MM.1S (cell line): ENCODE results near the gene SEMA3G.
A peak's percentile ranks its signal among the peaks of the same experiment; 100 is the strongest.

ENCODE experiments used
- DNase-seq: peaks from one replicate; pipeline ENCODE4 v3.0.0-alpha.2; 2015
- H2AFZ ChIP-seq: fragments of 300-600 bp; sonication (generic); 2 replicates; pipeline ENCODE4 v1.6.0; 2016; ENCODE audit warnings: antibody characterized with exemption, low read length
- H3F3A ChIP-seq: fragments of 300-600 bp; sonication (generic); 2 replicates; pipeline ENCODE4 v1.6.1; 2016; ENCODE audit warnings: mild to moderate bottlenecking, antibody characterized with exemption, low read length, moderate library complexity, mixed read lengths; ENCODE audit not compliant: insufficient read depth
- H3K27ac ChIP-seq: fragments of 300-600 bp; sonication (generic); 2 replicates; pipeline ENCODE4 v1.5.1; 2016; ENCODE audit warnings: mild to moderate bottlenecking, low read length
- H3K27me3 ChIP-seq: fragments of 300-600 bp; sonication (generic); replicated peaks from 2 replicates; pipeline ENCODE4 v1.6.0; 2016; ENCODE audit warnings: low read length; ENCODE audit not compliant: insufficient read depth
- H3K36me3 ChIP-seq: fragments of 300-600 bp; sonication (generic); replicated peaks from 2 replicates; pipeline ENCODE4 v1.6.1; 2016; ENCODE audit warnings: mild to moderate bottlenecking, low read length, mixed read lengths; ENCODE audit not compliant: insufficient read depth
- H3K4me1 ChIP-seq: fragments of 300-600 bp; sonication (generic); 2 replicates; pipeline ENCODE4 v1.6.1; 2016; ENCODE audit warnings: low read length, mixed read lengths
- H3K4me2 ChIP-seq: fragments of 300-600 bp; sonication (generic); 2 replicates; pipeline ENCODE4 v1.6.0; 2016; ENCODE audit warnings: low read depth, low read length
- H3K4me3 ChIP-seq: fragments of 300-600 bp; sonication (generic); 2 replicates; pipeline ENCODE4 v1.5.1; 2016; ENCODE audit warnings: low read length, mixed read lengths
- H3K79me2 ChIP-seq: fragments of 300-600 bp; sonication (generic); 2 replicates; pipeline ENCODE4 v1.6.1; 2016; ENCODE audit warnings: mixed run types, low read length, mixed read lengths
- H3K9ac ChIP-seq: fragments of 300-600 bp; sonication (generic); 2 replicates; pipeline ENCODE4 v1.6.1; 2016; ENCODE audit warnings: low read length, mixed read lengths
- H3K9me2 ChIP-seq: fragments of 300-600 bp; sonication (generic); replicated peaks from 2 replicates; pipeline ENCODE4 v1.6.1; 2016; ENCODE audit warnings: mild to moderate bottlenecking, low read length, mixed read lengths; ENCODE audit not compliant: insufficient read depth
- H3K9me3 ChIP-seq: fragments of 300-600 bp; sonication (generic); replicated peaks from 2 replicates; pipeline ENCODE4 v1.6.1; 2016; ENCODE audit warnings: mild to moderate bottlenecking, low read length, mixed read lengths; ENCODE audit not compliant: insufficient read depth
- H4K20me1 ChIP-seq: fragments of 300-600 bp; sonication (generic); 2 replicates; pipeline ENCODE4 v1.6.1; 2016; ENCODE audit warnings: mild to moderate bottlenecking, low read length, moderate library complexity, mixed read lengths; ENCODE audit not compliant: insufficient read depth
- CTCF ChIP-seq: fragments of 300-600 bp; sonication (generic); IDR thresholded peaks from 2 replicates; pipeline ENCODE4 v1.5.1; 2016; ENCODE audit warnings: antibody characterized with exemption, low read length, mixed read lengths
- EZH2 ChIP-seq: fragments of 300-600 bp; sonication (generic); optimal IDR thresholded peaks from 2 replicates; pipeline ENCODE3; 2017; ENCODE audit warnings: low read depth, mild to moderate bottlenecking, antibody characterized with exemption, low read length, mixed read lengths
- EZH2phosphoT487 ChIP-seq: fragments of 300-600 bp; sonication (generic); IDR thresholded peaks from 2 replicates; pipeline ENCODE4 v1.6.1; 2018; ENCODE audit warnings: antibody characterized with exemption, low read length

SEMA3G gene

GRCh38 chr3:52429779-52430415 lies 15.0 kb downstream of the SEMA3G start:
- DNase-seq = no peak
- Histone ChIP-seq H3K9me3 (no peaks in the 10 kb centered on the region), H3K4me1 (no peaks in the 10 kb centered on the region), H3F3A (no peaks in the 10 kb centered on the region), H3K27ac (no peak overlapping the region), H3K9ac (no peak overlapping the region), H2AFZ (no peak overlapping the region), H3K9me2 (no peaks in the 10 kb centered on the region), H3K36me3 (no peaks in the 10 kb centered on the region), H3K27me3 (no peaks in the 10 kb centered on the region), H4K20me1 (no peaks in the 10 kb centered on the region), H3K79me2 (no peaks in the 10 kb centered on the region), H3K4me3 (no peak overlapping the region), H3K4me2 (no peak overlapping the region)
- no peak for TF ChIP-seq EZH2phosphoT487
- TF ChIP-seq EZH2 = no peak
- no peak for TF ChIP-seq CTCF

GRCh38 chr3:52429031-52429430 lies 15.9 kb downstream of the SEMA3G start:
- Histone ChIP-seq H3K27me3 (no peaks in the 10 kb centered on the region), H3K4me2 (no peak overlapping the region), H3K9me2 (no peaks in the 10 kb centered on the region), H3K4me1 (no peaks in the 10 kb centered on the region), H3K9ac (no peak overlapping the region), H3K9me3 (no peaks in the 10 kb centered on the region), H3F3A (no peaks in the 10 kb centered on the region), H3K79me2 (no peaks in the 10 kb centered on the region), H4K20me1 (no peaks in the 10 kb centered on the region), H2AFZ (no peak overlapping the region), H3K4me3 (no peak overlapping the region), H3K27ac (no peak overlapping the region), H3K36me3 (no peaks in the 10 kb centered on the region)
- TF ChIP-seq EZH2 = no peak
- TF ChIP-seq CTCF = no peak
- TF ChIP-seq EZH2phosphoT487 = no peak
- DNase-seq = no peak

- Histone ChIP-seq H3K4me1 (no peaks in the 10 kb centered on the region), H3K9ac (no peak overlapping the region), H3K9me2 (no peaks in the 10 kb centered on the region), H3K4me3 (no peak overlapping the region), H3K27ac (no peak overlapping the region), H3K79me2 (no peaks in the 10 kb centered on the region), H4K20me1 (no peaks in the 10 kb centered on the region), H3F3A (no peaks in the 10 kb centered on the region), H2AFZ (no peak overlapping the region), H3K9me3 (no peaks in the 10 kb centered on the region), H3K27me3 (no peaks in the 10 kb centered on the region), H3K36me3 (no peaks in the 10 kb centered on the region), H3K4me2 (no peak overlapping the region)
- TF ChIP-seq EZH2 = no peak
- TF ChIP-seq CTCF = peak; percentile 81
- DNase-seq = peak; percentile 46
These were observed 16.5 kb downstream of the SEMA3G start for GRCh38 chr3:52428151-52429005.
